Right cardiac atrium (tissue), 5 donors: Measurements from ENCODE around the gene TRAPPC2L. TPM values are rescaled to one million over a fixed set of nuclear protein-coding genes. Genes with fewer than 3 reads are reported as not detected.

Experiments used
- ATAC-seq, 2 donors: fragments of 200-7000 bp; cut with Tn5 transposase; one replicate each; pipeline versions ENCODE4 v1.8.0 to v1.9.1; 2020; ENCODE audit warnings: moderate library complexity in 2 of 2, mild to moderate bottlenecking in 1 of 2
- DNase-seq, 3 donors: peaks; one replicate each; pipeline ENCODE4 v3.0.0-alpha.2; 2020
- H3K27ac ChIP-seq: one replicate; pipeline ENCODE4 v1.5.1; 2013; ENCODE audit warnings: mild to moderate bottlenecking, low read length, control low read depth, moderate library complexity
- H3K27me3 ChIP-seq: one replicate; pipeline ENCODE4 v1.6.1; 2013; ENCODE audit not compliant: control insufficient read depth, insufficient read depth
- H3K4me1 ChIP-seq: one replicate; pipeline ENCODE4 v1.6.1; 2013; ENCODE audit warnings: low read length; ENCODE audit not compliant: control insufficient read depth, insufficient read depth
- H3K4me3 ChIP-seq: one replicate; pipeline ENCODE4 v1.5.1; 2013; ENCODE audit warnings: low read length, control low read depth
- H3K9me3 ChIP-seq: one replicate; pipeline ENCODE4 v1.6.1; 2013; ENCODE audit warnings: low read length; ENCODE audit not compliant: control insufficient read depth
- WGBS: extraction: QIAGEN DNeasy Blood & Tissue Kit; methylation state at CpG from one replicate; pipeline ENCODE4 v1.1.7; 2013; 5-methylcytosine and 5-hydroxymethylcytosine counted together
- intact Hi-C, 4 donors: fragments of 100-400 bp; cut with DNase I; formaldehyde crosslinking; loops; one replicate each; pipeline versions ENCODE4 v1.11.0 to v1.14.0; 2022 to 2023
- long read RNA-seq, 4 donors: library from polyadenylated mRNA; unstranded; transcript quantifications; one replicate each; pipeline ENCODE4 v2.0.0, GENCODE V29; 2020 to 2021
- polyA plus RNA-seq: library from polyadenylated mRNA; stranded (reverse); fragments of 200-250 nt; gene quantifications from one replicate; pipeline ENCODE4 v1.2.3, GENCODE V29; 2013
- total RNA-seq, 4 donors: library from RNA; stranded (reverse); fragmentation: NEBNext Ultra II Directional; extraction: Animal tissue kit (Norgen Biotek cat#: 25700); gene quantifications; one replicate each; pipeline ENCODE4 v1.2.1, GENCODE V29; 2021
- donor health status: healthy with polysubstance abuse.
- donor health status: DM: no; HTN: yes; CAD: no.
- donor health status: DM: no; HTN: no; CAD: no.
- donor health status: DM: no; HTN: yes; CAD: no; lungs with severe emphysema.
- donor health status: DM: yes; HTN: yes; CAD: no.

Gene TRAPPC2L, protein sequence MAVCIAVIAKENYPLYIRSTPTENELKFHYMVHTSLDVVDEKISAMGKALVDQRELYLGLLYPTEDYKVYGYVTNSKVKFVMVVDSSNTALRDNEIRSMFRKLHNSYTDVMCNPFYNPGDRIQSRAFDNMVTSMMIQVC
- 10 to 100 TPM; 45.5 to 61.5 (median 55.0) TPM for total RNA-seq
- polyA plus RNA-seq, result 43.7 TPM
- long read RNA-seq, donor 1, transcript TRAPPC2L-201 (5 exons, 2,215 nt), result major isoform, 6 of 54 reads
- long read RNA-seq, donor 1, partial matches to known transcripts, result 2 of 54 reads
- long read RNA-seq, donor 1, other reads (novel, unspliced or antisense), result 40 of 54 reads
- long read RNA-seq, donor 2, transcript TRAPPC2L-201 (5 exons, 2,215 nt), result major isoform, 13 of 55 reads
- long read RNA-seq, donor 2, transcript TRAPPC2L-209 (5 exons, 1,084 nt), result minor isoform, 5 of 55 reads
- long read RNA-seq, donor 2, partial matches to known transcripts, result 1 of 55 reads
- long read RNA-seq, donor 2, other reads (novel, unspliced or antisense), result 33 of 55 reads
- long read RNA-seq, donor 3, transcript TRAPPC2L-201 (5 exons, 2,215 nt), result major isoform, 6 of 52 reads
- long read RNA-seq, donor 3, partial matches to known transcripts, result 6 of 52 reads
- long read RNA-seq, donor 3, other reads (novel, unspliced or antisense), result 35 of 52 reads
- long read RNA-seq, donor 4, transcript TRAPPC2L-201 (5 exons, 2,215 nt), result major isoform, 5 of 43 reads
- long read RNA-seq, donor 4, partial matches to known transcripts, result 1 of 43 reads
- long read RNA-seq, donor 4, other reads (novel, unspliced or antisense), result 32 of 43 reads

DNA sequence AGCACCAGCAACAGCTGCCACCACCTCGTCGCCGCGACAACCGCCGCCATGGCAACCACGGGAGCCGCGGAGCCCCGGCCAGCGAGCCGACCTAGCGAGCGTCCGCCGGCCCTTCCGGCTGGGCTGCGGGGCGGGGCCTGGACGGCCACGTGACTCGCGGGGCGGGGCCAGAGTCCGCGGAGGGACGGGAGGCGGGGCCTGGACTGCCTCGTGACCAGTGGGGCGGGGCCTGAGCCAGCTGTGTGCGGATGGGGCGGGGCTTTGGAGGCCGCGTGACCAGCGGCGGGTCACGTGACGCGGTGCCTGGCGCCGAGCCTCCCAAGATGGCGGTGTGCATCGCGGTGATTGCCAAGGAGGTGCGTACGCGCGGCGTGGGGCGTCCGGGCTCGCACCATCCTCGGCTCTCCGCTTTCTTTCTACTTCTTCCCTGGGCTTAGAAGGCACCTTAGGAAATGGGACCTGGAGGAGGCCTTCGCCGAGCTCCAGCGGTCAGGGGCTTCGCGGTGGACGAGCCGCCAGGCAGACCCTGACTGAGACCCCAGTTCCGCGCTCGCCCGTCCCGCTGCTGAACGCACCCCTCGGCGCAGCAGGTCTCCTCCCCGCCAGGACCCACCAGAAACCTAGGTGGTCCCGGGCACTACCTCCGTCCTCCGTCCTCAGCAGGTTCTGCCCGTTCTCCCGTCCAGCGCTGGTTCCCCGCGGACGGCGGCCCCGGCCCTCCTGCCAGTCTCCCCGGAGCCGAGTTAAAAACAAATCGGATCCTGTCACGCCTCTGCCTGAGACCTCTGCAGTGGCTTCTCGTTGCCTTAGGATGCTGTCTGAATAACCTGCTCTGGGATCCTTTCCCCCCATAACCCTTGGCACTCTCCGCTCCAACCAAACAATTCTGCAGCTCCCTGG is at the start of gene TRAPPC2L, which contains the start of gene GALNS:
TRAPPC2L (plus strand) TSS at position 300 of the 900 bp plus-strand sequence; CDS start at position 324, 24 bp downstream.
GALNS (minus strand) TSS at position 120 of the 900 bp plus-strand sequence; CDS start at position 50, 70 bp downstream.
- no peaks in the 10 kb centered on the region for H3K27me3 ChIP-seq
- H3K4me3 ChIP-seq, result peak within 1 kb of the TSS; percentile 78
- ATAC-seq, result peak; percentile 97
- intact Hi-C loops, result no loop called here
- peak within 1 kb of the TSS; percentile 58 for H3K27ac ChIP-seq
- WGBS, result under 1% methylated on average over 87 of the region's 87 CpGs
- peak; percentile 99 to 100 (median 100) for DNase-seq
- peaks cover 5% of the 10 kb centered on the region for H3K4me1 ChIP-seq
- H3K9me3 ChIP-seq, result no peaks in the 10 kb centered on the region

DNA sequence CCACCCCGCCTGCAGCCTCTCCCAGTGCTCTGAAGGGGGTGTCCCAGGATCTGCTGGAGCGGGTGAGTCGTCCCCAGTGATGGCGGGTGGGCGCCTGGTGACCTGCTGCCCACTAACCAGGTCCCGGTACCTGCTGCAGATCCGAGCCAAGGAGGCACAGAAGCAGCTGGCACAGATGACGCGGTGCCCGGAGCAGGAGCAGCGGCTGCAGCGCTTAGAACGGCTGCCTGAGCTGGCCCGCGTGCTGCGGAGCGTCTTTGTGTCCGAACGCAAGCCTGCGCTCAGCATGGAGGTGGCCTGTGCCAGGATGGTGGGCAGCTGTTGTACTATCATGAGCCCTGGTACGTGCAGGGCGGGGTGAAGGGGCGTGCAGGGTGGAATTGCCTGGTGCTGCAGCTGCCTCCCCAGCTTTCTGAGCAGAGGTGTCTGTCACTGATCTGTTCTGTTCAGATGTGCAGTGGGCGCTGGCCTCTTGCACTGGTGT is 49.7 kb upstream of the TRAPPC2L start:
- H3K27me3 ChIP-seq, result no peaks in the 10 kb centered on the region
- no peak overlapping the region for H3K27ac ChIP-seq
- H3K4me1 ChIP-seq, result no peaks in the 10 kb centered on the region
- intact Hi-C loops, result no loop called here
- H3K4me3 ChIP-seq, result no peak overlapping the region
- 92% methylated on average over 24 of the region's 24 CpGs for WGBS
- DNase-seq (peak in 1 of 3 donors; percentile 56), ATAC-seq (no peak)
- H3K9me3 ChIP-seq, result no peaks in the 10 kb centered on the region

DNA sequence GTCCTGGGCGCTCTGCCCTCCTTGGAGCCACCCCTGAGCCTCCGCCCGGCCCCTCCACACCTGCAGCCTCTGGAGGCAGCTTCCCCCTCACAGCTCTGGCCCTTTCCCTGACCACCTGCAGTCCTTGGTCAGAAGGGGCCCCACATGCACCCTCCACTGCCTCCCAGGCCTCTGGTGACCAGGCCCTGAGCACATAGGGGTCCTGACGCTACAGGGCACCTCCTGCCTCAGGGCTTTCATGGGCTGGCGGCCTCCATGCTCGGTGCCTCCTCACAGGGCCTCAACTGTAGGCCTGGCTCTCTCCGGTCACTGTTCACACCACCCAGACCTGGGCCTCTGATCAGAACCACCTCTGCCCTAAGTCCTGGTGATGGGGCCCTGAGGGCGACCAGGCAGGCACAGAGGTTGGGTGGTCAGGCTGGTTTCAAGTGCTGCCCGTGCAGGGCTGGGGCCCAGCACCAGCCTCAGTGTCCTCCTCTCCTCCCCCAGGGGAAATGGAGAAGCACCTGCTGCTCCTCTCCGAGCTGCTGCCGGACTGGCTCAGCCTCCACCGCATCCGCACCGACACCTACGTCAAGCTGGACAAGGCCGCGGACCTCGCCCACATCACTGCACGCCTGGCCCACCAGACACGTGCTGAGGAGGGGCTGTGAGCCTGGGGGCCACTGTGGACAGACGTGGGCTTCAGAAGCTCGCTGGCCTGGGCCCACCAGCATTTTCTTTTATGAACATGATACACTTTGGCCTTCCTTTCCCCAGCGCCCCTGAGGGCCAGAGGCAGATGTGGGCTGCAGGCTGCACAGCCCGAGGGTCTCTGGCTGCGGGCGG is 49.1 kb upstream of the TRAPPC2L start:
- DNase-seq, result peak in 1 of 3 donors; percentile 46
- H3K9me3 ChIP-seq, result no peaks in the 10 kb centered on the region
- no peaks in the 10 kb centered on the region for H3K27me3 ChIP-seq
- 90% methylated on average over 26 of the region's 26 CpGs for WGBS
- no peaks in the 10 kb centered on the region for H3K4me1 ChIP-seq
- no peak overlapping the region for H3K4me3 ChIP-seq
- intact Hi-C loops, result no loop called here
- H3K27ac ChIP-seq, result no peak overlapping the region
- ATAC-seq, result no peak

DNA sequence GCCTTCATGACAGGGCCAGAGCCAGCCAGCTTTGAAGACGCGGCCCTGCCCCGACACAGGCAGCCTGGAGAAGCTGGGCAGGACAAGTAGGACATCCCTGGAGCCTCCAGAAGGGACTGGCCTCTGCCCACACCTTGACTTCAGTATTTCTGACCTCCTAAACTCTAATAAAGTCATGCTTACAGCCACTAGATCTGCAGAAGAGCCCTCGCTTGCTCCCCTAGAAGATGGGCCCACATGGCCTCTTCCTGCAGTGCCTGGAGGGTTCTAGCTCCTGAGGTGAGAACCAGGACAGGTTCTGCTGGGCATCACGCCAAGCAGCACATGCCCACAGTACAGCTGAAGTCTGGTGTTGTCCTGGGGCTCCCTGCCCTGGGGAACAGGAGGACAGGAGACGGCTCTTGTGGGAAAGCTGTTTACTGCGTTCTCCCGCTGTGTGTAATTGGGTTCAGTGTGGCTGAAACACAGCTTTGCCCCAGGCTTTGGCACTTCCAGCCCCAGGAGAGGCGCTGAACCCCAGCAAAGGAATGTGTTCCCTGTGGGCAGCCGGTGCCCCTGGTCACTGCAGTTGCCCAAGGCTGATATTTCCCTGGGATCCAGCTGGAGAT is 47.8 kb upstream of the TRAPPC2L start:
- intact Hi-C loops, result no loop called here
- WGBS, result 89% methylated on average over 10 of the region's 10 CpGs
- Histone ChIP-seq H3K4me1 (no peaks in the 10 kb centered on the region), H3K4me3 (no peak overlapping the region), H3K27me3 (no peaks in the 10 kb centered on the region), H3K27ac (no peak overlapping the region), H3K9me3 (no peaks in the 10 kb centered on the region)
- DNase-seq, result peak in 1 of 3 donors; percentile 55
- no peak for ATAC-seq

DNA sequence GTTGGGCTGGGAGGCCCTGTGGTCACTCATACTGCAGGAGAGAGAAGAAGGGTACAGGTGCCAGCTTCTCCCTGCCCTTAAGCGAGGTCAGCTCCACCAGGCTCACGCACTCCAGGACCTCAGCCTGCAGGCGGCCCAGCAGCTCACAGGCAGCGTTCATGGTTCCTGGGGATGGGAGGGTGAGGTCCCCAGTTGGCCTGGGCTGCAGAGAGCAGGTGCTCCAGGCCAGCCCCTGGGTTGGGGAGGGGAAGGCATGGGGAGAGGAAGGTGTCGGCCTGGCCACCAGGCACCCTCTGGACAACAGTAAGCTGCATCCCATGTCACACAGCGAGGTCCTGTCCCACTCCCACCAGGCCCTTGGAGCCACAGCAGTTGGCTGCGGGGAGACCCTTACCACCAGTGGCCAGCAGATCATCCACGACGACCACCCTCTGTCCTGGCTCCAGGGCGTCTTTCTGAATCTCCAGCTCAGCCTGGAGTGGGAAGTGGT is 47.2 kb upstream of the TRAPPC2L start:
- Histone ChIP-seq H3K9me3 (no peaks in the 10 kb centered on the region), H3K27ac (no peak overlapping the region), H3K4me1 (no peaks in the 10 kb centered on the region), H3K4me3 (no peak overlapping the region), H3K27me3 (no peaks in the 10 kb centered on the region)
- ATAC-seq, result no peak
- peak in 1 of 3 donors; percentile 41 for DNase-seq
- intact Hi-C loops, result loop anchor here in 1 of 4 donors (10.0 kb wide), 1 partner anchor 355 kb away; no protein-coding TSS in a partner anchor
- WGBS, result 77% methylated on average over 10 of the region's 10 CpGs

DNA sequence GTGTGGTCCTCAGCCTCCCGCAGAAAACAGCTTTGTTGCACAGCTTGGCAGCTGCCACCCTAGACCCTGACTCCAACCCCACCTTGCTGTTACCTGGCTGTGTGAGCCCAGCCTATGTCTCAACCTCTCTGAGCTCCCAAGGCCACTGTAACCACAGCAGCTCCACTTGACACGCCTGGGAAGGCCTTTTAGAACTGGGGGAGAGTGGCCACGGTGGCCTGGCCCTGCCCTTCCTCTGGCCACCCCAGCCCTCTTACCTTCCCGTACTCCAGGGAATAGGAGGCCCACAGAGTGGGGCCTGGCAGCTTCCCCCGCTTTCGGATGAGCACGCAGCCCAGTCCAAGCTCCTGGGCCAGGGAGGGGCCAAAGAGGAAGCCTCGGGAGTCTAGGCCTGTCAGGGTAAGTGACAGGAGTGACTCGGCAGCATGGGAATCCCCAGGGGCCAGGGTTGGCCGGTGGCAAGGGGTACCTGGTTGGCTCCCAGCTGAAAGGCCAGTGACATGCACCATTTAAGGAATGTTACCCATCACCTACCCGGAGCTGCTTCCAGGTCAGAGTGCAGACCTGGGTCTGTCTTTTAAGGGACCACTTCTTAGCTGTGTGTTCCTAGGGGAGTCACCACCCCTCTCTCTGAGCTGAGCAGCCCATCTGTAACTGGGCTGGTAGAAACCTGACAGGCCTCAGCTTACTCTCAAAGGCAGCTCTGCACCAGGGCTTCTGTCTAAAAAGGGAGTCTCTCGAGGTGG is 46.6 kb upstream of the TRAPPC2L start:
- DNase-seq, result peak in 1 of 3 donors; percentile 76
- H3K27me3 ChIP-seq, result no peaks in the 10 kb centered on the region
- no peak for ATAC-seq
- H3K4me1 ChIP-seq, result no peaks in the 10 kb centered on the region
- intact Hi-C loops, result loop anchor here in 1 of 4 donors (10.0 kb wide), 1 partner anchor 354 kb away; no protein-coding TSS in a partner anchor
- no peaks in the 10 kb centered on the region for H3K9me3 ChIP-seq
- H3K4me3 ChIP-seq, result peak overlapping the region; percentile 62
- WGBS, result 31% methylated on average over 12 of the region's 12 CpGs
- no peak overlapping the region for H3K27ac ChIP-seq

DNA sequence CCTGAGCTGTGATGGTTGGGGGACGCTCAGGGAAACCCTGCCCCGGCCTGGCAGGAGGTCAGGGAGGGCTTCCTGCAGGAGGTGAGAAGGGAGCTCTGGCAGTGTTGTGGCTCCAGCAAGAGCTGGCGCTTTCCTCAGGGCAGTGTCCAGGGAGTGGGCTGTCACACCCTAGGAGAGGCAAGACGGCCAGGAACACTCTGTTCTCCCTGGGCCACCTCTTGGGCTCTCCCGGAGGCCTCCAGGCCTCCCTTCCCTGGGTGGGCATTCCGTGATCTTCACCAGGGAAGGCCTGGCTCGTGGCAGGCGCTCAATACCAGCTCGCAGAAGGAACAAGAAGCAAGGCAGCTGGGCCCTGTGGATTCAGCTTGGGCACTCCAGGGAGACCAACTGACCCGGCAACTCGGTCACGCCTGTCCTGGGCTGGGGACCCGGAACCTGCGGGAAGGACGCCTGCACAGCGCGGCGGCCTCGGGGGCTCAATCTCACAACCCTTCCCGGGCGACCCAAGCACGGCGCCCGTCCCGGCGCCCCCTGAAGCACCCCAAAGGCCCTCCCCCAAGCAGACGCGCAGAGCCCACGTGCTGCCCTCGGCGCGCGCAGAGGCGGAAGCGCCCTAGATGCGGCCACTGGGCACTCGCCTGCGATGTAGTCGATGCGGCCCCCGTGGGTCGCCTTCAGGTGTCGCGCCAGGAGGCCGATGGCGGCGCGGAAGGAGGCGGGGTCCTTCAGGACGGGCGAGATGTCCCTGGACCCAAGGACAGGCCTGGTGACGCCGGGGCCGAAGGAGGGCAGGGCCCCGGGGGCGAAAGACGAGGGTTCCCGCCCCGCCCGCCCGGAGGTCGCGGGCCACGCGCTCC is 45.8 kb upstream of the TRAPPC2L start:
- no peaks in the 10 kb centered on the region for H3K4me1 ChIP-seq
- peak overlapping the region; percentile 62 for H3K4me3 ChIP-seq
- H3K27me3 ChIP-seq, result no peaks in the 10 kb centered on the region
- ATAC-seq, result peak; percentile 80 to 83
- intact Hi-C loops, result loop anchor here in 1 of 4 donors (10.0 kb wide), 1 partner anchor 354 kb away; no protein-coding TSS in a partner anchor
- H3K9me3 ChIP-seq, result no peaks in the 10 kb centered on the region
- H3K27ac ChIP-seq, result peak overlapping the region; percentile 79
- 2% methylated on average over 65 of the region's 65 CpGs for WGBS
- DNase-seq, result peak; percentile 84 to 95 (median 94)

DNA sequence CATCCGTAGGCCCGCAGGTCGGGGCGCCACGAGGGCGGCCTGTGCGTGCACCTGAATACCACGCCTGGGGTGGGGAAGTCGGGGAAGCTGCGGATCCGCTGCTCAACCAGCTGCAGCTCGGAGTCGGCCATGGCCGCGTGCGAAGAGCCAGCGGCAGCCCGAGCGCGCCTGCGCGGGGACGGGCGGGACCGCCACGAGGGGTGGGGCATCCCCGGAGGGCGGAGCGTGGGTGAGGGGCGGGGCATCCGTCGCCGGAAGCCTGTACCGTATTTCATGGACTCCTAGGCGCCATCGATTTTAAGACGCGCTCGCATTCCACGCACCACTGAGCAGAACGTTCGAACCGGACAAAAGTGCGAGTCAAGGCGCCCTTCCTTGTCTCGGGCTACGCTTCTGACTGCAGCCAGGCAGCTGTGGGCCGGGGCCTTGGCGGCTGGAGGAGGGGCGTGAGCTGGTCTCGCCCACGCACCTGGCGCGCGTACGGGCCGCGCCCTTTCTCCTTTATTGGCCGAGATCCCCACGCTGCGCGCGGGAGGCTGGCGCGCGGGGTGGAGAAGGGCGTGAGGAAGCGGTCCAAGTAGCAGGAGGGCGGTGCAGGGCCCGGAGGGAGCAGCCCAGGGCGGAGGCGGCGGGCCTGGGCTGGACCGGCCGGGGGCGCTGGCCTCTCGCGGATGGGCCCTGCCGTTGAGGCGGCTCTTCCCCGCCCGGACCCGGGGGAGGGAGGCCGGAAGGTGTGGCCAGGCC is 45.0 kb upstream of the TRAPPC2L start, which contains the start of gene APRT:
APRT (minus strand) TSS at position 160 of the 744 bp plus-strand sequence; CDS start at position 131, 29 bp downstream.
- H3K27ac ChIP-seq, result peak within 1 kb of the TSS; percentile 97
- no peaks in the 10 kb centered on the region for H3K9me3 ChIP-seq
- no peaks in the 10 kb centered on the region for H3K27me3 ChIP-seq
- ATAC-seq (peak; percentile 91), DNase-seq (peak; percentile 94 to 99 (median 97))
- peak within 1 kb of the TSS; percentile 62 for H3K4me3 ChIP-seq
- intact Hi-C loops, result loop anchor here in 1 of 4 donors (10.0 kb wide), 1 partner anchor 353 kb away; no protein-coding TSS in a partner anchor
- under 1% methylated on average over 84 of the region's 84 CpGs for WGBS
- no peaks in the 10 kb centered on the region for H3K4me1 ChIP-seq
